Esophagus muscularis mucosa (tissue), 4 donors: ENCODE measurements around the gene STX8.

ENCODE experiments used
- EP300 ChIP-seq: sonication (generic); formaldehyde crosslinking; IDR thresholded peaks from one replicate; pipeline ENCODE4 v1.6.1; 2017; ENCODE audit warnings: antibody characterized with exemption
- POLR2A ChIP-seq: fragments of 450-650 bp; IDR thresholded peaks from one replicate; pipeline ENCODE4 v1.6.1; 2017; ENCODE audit warnings: antibody characterized with exemption, moderate library complexity, mild to moderate bottlenecking, low read depth
- POLR2AphosphoS5 ChIP-seq, 2 donors: sonication (generic); formaldehyde crosslinking; IDR thresholded peaks; one replicate each; pipeline ENCODE4 v1.6.1; 2017; ENCODE audit warnings: antibody characterized with exemption in 2 of 2
- TF ChIP-seq, protein P1 (sequence below), 3 experiments: fragments of 200-600 bp in 2 of 3; fragments of 450-650 bp in 1 of 3; sonication (generic) in 2 of 3; IDR thresholded peaks; one replicate each; pipeline ENCODE4 v1.5.1; 2017 to 2019; ENCODE audit warnings: antibody characterized with exemption in 3 of 3, mild to moderate bottlenecking in 2 of 3, moderate library complexity in 1 of 3

DNA sequence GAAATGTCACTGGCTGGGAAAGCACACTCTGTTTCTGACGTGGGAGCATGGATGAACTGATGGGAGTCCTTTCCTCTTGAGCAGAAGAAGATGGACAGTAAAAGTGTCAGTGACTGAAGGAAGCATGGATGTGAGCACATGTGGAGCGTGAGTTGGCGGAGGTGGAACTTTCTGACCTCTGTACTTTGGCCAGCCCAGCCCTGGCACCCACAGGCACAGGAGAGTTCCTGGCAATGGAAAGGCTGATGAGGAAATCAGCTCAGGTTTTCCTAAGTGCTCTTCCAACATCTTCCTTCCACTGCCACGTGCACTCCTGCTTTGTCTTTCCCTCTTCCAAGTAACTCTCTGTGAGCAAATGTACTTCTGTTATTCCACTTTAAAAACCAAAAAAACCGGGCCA is 277.5 kb downstream of the STX8 start:
- TF ChIP-seq, protein P1, sequence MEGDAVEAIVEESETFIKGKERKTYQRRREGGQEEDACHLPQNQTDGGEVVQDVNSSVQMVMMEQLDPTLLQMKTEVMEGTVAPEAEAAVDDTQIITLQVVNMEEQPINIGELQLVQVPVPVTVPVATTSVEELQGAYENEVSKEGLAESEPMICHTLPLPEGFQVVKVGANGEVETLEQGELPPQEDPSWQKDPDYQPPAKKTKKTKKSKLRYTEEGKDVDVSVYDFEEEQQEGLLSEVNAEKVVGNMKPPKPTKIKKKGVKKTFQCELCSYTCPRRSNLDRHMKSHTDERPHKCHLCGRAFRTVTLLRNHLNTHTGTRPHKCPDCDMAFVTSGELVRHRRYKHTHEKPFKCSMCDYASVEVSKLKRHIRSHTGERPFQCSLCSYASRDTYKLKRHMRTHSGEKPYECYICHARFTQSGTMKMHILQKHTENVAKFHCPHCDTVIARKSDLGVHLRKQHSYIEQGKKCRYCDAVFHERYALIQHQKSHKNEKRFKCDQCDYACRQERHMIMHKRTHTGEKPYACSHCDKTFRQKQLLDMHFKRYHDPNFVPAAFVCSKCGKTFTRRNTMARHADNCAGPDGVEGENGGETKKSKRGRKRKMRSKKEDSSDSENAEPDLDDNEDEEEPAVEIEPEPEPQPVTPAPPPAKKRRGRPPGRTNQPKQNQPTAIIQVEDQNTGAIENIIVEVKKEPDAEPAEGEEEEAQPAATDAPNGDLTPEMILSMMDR (IDR thresholded peaks at IDR 0.05) = no peak
- TF ChIP-seq POLR2A (no peak), POLR2AphosphoS5 (IDR thresholded peaks at IDR 0.05) (no peak), EP300 (no peak)
